GM21786 (cell line): ENCODE results near the gene C1QTNF12.
"Not testable (repeated sequence)": the region's sequence is repeated elsewhere in the genome, so short reads cannot be mapped to it uniquely, and the experiment has no call there.

ENCODE experiments used
- ATAC-seq: cut with Tn5 transposase; IDR thresholded peaks from one replicate; pipeline ENCODE4 v1.9.1; 2021; ENCODE audit not compliant: unreplicated experiment

The C1QTNF12 gene

DNA sequence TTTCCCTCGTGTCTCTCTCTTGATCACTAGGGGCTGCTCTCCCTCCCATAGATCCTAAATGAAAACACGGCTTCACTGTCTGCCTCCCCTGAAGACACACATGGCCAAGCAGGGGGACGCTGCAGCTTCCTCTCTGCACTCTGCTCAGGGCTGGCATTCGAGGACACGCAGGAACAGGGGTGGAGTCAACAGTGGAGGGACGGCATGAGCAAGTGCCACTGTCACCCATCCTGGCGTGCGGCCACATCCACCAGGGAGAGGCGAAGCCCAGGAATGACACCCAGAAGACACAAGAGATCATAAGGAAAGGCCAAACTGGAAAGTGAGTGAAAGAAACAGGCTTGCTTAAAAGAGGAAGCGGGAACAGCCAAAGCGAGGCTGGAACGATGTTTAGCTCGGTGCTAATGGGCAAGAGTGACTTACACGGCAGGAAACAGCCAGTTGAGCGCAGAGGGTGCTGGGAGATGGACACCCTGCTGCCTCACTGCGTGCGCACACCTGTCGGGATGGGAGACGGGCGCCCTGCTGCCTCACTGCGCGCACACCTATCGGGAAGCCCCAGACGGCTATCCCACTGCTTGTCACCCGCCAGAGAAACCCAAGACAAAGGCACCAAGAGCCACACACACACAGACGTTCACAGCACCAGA lies 13.6 kb upstream of the C1QTNF12 start:
- no peak for ATAC-seq

DNA sequence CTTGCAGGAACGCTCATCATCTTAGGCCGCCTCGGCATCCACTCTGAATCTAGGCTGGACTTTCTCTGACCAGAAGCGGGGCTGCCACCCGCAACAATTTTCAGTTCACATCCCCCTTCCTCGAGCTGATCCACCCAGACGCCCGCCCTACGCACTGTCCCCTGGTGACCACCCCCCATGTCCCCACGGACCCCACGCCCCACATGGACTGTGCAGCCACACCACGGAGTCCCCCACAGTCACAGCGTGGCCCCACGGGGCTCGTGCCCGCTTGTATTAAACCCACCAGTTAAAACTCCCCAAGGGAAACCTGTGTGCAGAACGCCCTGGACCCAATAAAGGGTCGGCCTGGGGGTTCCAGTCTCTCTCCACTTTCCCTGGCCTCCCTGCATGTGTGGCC lies 13.0 kb upstream of the C1QTNF12 start:
- no peak for ATAC-seq

DNA sequence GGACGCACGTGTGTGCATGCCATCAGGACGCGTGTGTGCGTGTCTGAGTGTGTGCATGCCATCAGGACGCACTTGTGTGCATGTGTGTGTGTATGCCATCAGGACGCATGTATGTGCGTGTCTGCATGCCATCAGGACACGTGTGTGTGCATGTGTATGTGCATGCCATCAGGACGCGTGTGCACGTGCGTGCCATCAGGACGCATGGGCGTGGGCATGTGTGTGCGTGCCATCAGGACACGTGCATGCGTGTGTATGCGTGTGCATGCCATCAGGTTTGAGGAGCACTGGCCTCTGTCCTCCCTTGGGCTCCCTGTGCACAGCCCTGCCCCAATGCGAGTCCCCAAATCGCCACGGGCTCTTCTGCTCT lies 12.6 kb upstream of the C1QTNF12 start:
- no peak for ATAC-seq

DNA sequence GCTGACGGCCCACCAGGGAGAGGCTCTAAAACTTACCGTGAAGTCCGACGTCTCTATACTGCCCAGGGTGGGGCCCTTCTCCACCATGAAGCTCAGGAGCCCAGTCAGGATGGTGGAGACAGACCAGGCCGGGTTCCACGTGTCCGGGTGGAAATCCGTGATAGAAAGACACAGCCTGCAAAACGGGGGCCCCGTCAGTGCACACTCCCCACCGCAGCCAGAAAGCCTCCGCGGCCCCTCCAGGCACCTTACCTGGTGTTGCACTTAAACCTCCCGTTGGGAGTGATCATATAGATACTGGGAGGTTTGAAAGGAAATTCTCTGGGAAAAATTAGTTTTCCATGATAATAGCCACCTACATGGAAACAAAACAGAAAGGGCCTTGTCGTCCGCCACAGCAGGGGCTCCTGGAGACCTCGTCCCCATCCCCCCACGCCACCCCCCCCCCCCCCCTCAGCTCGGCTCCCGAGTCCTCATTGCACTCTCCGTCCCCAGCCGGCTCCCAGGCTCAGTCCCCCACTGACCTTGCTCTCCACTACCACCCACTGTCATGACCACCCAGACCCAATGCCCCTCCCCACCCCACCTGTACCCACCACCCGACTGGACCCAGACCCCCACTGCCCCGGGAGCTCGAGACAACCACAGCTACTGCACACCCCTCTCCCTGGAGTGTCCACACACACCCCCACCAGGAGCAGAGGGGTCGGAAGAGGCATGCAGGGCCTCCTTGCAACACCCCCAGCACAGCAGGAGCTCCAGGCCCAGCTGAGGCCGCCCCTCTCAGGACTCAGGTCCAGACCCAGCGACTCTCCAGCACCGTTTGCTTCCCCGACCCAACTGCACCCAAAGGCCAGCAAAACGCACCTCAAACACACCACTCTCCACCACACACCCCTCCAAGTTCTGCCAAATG lies 10.7 kb upstream of the C1QTNF12 start:
- ATAC-seq: no peak

DNA sequence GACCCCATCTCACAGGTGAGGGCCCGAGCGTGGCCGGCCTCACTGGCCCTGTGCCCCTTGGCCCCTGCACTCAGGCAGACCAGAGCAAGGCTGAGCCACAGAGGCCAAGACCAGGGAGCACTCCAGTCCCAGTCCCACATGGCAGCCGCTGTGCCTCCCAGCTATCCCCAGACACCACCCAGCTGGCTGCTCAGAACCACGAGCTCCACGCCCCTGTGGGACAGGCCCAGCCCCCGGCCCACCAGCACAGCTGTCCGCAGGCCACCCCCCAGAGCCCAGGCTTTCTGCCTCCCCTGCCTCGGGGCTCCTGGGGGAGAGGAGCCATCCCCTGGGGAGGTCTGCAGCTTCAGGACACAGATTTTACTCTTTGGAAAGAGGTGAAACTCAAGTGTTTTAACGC lies 9.1 kb upstream of the C1QTNF12 start:
- no peak for ATAC-seq

DNA sequence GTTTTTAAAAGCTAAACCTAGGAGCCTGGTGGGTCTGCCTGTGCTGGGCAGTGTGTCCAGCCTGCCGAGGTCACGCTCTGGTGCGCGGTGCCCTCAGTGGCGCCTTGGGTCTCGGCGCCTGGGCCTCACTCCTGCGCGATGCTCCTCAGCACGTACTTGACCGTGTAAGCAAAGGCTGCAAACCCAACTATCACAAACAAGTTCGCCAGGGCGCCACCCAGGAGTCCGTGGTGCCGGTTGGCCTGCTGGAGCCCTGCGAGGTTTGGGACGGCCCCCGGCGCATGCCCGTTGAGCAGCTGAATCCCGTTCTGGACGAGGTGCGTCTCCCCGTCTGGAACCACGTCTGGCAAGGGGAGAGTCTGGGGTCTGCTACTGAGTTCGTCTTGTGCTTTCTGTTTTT lies 8.6 kb upstream of the C1QTNF12 start:
- no peak for ATAC-seq

DNA sequence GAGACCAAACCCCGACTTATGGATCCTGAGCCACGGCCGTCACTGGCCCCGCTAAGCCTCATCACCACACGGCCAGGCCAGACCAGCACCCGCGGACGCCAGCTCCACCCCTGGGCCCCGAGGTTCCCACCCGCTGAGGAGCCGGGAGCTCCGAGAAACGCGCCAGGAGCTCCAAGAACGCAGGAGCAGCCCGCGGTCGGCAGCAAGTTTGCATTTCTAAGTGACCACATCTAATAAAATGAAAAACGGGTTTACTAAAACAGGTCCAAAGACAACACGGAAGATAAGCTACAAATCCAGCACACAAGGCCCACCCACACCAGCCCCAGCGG lies 8.1 kb upstream of the C1QTNF12 start:
- ATAC-seq: no peak

DNA sequence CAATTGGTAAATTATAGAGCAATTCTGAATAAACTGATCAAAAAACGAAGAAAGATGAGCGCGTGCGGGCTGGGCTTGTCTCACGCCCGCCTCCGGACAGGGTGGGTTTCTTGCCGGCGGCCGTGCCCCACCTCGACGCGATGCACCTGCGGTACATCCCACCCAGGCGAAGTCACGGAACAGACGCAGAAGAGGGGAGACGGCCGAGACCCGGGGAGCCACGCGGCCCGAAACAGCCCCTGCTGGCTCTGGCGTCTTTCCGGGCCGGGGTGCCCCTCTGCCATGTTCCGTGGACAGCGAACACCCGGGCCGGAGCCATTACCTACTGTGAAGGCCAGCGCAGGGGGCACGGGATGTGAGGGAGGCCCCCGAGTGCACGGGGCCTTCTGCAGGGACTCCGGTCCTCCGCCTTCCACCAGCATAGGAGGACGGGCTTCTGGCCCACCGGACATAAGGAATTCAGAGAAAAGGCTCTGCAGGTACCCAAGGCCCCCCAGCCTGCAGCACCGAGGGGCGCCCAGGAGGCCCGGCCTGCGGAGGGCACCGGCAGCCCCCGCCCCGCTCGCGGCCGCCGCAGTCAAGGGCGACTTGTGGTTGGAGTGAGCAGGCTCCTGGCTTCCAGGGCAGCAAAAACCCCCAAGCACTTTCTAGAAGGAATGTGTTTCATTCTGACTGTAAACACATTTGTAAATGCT lies 7.6 kb upstream of the C1QTNF12 start:
- ATAC-seq: no peak

DNA sequence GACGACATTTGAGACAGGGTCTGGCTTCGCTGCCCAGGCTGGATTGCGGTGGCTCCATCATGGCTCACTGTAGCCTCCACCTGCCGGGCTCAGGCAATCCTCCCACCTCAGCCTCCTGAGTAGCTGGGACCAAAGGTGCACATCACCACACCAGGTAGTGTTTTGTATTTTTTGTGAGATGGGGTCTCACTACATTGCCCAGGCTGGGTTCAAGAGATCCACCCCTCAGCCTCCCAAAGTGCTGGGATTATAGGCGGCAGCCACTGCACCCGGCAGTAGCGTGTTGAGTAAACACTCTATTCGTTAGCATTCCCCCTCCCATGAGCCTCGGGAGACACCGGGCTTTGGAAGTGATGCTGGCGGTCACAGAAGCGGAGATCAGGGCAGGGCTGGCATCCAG lies 6.8 kb upstream of the C1QTNF12 start:
- no peak for ATAC-seq

DNA sequence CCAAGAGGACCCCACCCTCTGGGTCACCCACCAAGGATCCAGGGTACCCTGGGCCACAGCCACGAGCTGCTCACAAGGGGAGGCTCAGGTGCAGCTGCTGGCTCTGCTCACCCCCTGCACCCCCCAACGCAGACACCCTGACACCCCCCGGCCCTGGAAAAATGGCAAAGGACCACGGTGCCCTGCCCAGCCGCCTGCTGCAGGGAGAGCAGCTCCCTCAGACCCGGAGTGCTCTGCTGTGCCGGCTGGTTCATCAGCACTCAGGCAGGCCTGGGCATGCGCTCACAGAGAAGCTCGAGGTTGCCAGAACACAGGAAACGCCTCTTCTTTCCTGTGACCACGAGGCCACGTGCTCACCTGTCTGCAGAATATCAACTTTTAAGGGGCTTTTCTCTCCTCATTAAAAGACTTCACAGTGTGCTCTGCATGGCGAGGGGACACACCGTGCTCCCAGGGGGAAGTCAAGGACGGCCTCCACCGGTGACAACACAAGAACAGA lies 4.3 kb upstream of the C1QTNF12 start:
- no peak for ATAC-seq

DNA sequence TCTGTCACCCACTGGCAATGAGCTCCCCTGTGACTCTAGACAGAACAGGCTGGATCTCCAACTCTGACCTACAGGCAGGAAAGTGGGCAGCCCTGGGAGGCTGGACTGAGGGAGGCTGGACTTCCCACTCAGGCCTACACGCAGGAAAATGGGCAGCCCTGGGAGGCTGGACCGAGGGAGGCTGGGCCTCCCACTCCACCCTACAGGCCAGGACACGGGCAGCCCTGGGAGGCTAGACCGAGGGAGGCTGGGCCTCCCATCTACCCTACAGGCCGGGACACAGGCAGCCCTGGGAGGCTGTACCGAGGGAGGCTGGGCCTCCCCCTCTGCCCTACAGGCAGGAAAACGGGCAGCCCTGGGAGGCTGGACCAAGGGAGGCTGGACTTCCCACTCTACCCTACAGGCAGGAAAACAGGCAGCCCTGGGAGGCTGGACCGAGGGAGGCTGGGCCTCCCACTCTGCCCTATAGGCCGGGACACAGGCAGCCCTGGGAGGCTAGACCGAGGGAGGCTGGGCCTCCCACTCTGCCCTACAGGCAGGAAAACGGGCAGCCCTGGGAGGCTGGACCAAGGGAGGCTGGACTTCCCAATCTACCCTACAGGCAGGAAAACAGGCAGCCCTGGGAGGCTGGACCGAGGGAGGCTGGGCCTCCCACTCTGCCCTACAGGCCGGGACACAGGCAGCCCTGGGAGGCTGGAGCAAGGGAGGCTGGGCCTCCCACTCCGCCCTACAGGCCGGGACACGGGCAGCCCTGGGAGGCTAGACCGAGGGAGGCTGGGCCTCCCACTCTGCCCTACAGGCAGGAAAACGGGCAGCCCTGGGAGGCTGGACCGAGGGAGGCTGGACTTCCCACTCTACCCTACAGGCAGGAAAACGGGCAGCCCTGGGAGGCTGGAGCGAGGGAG lies 1.7 kb upstream of the C1QTNF12 start:
- not testable (repeated sequence) for ATAC-seq

DNA sequence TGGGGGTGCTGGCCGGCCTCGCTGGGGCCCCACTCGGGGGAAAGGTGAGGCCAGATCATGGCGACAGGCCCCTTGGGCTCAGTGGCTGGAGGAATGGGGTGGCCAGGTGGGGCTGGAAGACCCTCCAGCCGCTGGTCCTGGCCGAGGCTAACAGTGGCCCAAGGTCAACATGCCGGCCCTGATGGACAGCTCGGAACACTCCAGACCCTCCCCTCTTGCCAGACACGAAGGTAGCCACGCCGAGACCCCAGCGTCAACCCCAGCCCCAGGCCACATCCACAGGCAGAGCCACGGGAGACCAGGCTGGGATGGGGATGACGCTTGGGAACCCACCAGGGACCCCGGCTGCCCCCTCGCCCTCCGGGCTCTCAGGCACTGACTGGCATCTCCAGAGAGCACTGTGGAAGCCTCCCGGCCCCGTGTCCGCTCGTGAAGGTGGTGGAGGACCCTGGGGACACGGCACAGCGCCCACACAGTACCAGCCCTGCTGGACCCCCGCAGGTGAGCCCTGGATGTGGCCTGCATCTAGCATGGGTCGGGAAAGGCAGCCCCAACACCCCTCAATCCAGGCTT lies 905 bp upstream of the C1QTNF12 start:
- ATAC-seq: no peak

DNA sequence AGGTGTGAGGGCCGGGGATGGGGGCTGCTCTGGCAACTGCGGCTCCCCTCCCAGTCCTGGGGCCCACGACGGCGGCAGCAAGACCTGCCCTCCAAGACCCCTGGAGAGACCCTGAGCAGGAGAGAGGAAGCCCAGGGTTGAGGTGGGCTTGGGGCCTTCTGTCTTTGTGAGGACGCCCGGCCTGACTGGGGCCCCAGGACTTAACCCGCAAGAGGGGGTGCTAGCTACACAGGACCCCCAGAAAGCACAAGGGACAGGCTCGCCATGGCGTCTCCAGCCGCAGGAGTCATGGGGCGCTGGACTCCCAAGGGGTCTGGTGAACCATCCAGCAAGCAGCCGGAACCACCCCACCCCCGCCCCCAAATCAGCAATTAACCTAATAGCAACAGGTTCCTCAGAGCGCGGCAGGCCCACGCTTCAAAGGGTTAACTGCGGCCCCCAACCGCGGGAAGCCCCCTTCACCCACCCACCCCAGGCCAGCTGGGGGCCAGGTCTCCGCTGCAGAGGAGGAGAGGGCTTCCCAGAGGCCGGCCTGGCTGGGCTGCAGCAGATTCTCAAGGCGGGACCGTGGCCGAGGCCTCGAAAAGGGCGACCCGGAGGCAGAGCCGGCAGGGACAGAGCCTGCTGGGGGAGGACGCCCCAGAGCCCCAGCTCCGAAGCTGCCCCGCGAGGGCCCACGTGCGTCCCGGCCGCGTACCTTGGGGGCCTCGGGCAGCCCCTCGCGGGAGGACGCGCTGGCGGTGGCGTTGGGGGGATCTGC lies 525 bp downstream of the C1QTNF12 start:
- no peak for ATAC-seq

DNA sequence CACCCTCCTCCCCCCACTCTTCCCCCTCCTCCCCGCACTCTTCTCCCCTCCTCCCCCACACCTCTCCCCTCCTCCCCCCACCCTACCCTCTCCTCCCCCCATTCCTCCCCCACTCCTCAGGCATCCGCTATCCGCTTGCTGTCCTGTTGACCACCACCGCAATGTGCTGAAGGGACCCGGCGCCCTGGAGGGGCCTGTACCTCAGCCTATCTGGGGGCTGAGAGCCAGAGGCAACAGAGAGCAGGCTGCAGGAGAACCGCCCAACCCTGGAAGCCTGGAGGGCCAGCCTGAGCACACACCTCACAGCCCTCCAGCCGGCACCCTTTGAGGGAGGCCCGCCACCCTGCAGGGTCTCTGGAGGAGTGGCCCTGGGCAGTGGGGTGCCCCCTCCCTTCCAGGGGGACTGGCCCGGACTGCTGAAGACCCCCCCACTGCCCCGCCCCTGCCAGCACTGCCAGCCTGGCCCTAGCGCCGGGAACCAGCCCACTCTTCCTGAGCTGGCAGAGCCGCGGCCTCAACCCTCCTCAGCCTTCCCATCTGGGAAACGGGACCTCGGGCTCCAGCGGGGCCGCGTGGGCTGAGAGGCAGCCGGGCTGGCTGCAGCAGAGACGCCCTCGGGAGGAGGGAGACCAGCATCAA lies 1.2 kb downstream of the C1QTNF12 start:
- no peak for ATAC-seq

DNA sequence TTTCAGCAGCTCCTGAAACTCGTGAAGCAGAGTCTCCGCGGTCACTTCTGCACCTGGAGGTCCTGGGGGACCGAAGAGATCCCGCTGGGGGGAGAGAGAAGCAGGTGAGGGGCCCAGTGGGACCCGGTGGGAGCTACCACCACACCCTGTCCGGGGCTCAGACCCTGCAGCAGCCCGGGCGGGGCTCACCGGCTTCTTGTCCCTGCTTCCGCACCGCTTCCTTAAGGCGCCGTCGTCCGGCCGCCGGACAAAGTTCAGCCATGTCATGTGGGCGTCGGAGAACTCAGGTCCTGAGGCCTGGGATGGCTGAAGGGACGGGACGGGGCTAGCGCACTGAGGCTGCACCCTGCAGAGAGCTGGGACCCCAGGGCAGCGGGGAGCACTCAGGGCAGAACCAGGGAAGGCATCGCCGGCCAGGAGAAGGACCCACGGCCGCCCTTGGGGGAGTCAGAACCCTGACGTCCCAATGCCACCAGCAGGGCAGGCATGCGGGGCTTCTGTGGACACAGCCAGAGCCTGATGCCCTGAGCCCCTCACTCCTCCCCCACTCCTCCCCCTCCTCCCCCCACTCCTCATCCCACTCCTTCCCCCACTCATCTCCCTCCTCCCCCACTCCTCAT lies 2.2 kb downstream of the C1QTNF12 start:
- ATAC-seq: no peak

DNA sequence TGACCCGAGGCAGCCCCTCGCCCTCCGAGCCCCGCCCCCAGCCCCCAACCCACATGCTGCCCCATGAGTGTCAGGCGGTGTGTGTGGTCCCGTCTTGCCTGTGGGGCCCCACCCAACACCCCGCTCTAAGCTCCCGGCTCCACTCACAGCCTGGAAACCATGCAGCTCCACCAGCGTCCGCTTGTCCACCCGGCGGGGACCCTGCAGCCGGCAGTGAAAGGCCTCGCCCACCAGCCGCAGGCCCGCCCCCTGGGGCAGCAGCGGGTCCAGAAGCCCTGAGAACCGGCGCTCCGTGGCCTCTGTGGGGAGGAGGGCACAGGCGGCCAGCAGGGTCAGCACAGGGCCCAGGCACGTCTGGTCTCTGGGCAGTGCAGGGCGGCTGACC lies 2.7 kb downstream of the C1QTNF12 start:
- no peak for ATAC-seq

DNA sequence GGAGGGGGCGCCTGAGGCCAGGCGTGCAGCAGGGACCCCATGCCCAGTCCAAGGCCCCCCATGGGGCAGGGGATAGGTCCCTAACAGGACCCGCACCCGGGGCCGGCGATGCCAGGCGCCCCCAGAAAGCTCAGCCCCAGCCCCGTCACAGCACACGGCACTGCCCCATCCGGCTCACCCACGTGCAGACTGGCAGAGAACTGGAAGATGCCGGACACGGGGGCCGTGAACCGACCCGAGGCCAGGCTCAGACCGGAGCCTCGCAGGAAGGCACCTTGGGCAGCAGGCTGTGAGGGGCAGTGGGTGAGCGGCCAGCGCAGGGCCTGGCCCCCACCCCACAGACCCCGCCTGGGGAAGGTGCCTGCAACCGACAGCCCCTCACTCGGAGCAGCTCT lies 3.3 kb downstream of the C1QTNF12 start:
- no peak for ATAC-seq

DNA sequence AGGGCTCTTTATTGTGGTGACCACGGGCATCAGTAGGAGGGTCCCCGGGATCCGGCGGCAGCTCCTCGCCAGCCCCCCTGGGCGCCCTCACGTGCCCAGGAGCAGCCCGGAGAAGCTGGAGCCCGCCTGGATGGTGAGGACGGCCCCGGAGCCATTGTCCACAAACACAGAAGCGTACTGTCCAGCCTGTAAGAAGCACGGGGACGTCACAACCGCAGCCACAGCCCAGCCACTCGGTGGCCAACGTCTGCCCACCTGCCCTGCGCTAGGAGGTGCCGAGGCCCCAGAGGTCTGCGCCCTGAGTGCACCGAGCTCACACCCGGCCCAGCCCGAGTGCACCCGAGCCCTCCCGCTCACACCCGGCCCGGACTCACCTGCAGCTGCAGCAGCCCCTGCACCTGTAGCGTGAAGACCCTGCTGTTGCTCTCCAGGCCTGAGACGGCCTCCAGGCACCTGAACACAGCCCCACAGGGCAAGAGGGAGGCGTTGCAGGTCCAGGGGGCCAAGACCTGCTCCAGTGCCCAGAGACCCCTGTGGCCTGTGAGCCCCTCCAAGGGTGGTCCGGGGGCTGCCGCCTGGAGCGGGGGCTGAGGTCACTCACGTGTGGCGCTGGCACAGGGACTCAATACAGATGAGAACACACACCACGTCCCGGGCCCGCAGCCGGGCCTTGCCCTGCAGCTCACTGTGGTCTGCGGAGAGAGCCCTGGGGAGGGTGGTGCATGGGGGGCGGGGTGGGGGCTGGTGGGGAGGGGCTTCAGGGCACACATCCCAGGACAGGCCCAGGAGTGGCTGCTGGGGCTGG lies 3.9 kb downstream of the C1QTNF12 start:
- no peak for ATAC-seq
